Glomerular visceral epithelial cell (primary cell): Measurements from ENCODE around the gene GSG1L.

Experiments
- DNase-seq: peaks from one replicate; pipeline ENCODE4 v3.0.0-alpha.2; 2016; ENCODE audit errors: extremely low spot score

The GSG1L gene

DNA sequence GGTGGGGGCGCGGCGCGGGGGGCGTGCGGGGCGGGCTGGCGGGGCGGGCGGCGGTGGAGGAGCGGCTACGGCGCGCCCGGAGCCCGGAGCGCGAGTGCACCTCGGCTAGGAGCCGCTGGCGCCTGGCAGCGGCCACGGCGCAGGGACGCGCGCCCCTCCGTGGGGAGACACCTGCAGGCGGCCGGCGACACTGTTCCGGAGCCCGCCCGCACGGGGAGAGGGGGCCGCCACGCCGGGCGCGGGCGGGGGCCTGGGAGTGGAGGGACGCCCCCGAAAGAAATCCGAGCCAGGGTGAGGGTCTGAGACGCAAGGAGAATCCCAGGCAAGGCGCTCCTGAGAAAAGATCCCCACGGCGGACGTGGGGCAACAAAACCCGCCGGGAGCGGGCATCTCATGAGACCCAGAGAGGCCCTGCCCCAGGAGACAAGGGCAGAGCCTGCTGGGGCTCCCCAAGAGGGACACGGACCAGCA, at the start of gene GSG1L:
Gene GSG1L, minus strand, starts transcription at position 124 of the 471 bp plus-strand sequence. CDS start 290 bp downstream, outside the sequence.
- DNase-seq = no peak

DNA sequence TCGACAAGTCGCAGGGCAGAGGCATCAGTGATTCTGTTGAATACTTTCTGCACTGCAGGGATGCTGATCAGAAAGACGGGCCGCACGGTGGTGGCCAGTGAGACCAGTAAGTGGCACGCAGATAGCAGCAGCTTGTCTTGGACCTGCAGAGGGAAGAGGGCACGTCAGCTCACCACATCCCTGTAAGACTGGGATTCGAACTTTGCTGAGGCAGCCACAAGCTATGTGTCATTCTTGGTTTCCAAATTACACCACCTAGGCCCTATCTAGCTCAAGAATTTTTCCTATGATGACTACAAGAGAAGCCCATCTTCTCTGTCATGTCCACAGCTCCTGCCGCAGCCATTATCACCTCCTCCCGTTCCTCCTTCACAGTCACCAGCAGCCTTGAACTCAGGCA, 49.4 kb upstream of the GSG1L start:
- no peak for DNase-seq

DNA sequence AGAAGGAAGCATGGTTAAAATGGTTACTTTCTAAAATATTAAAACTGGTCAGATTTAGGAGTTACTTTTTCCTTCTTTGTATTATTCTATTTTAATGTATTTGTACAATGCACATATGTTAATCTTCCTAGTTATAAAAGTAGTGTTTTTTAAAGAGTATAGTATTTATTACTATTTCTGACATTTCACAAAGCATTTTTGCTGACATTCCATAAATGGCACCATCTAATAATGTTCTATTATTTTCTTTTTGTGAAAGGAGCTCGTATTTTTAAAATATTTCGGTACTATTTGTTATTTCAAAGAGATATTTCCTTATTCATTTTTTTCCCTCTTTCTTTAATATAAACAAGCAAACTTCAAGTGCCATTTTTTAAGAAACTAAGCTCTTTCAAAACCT, 47.5 kb upstream of the GSG1L start:
- no peak for DNase-seq

DNA sequence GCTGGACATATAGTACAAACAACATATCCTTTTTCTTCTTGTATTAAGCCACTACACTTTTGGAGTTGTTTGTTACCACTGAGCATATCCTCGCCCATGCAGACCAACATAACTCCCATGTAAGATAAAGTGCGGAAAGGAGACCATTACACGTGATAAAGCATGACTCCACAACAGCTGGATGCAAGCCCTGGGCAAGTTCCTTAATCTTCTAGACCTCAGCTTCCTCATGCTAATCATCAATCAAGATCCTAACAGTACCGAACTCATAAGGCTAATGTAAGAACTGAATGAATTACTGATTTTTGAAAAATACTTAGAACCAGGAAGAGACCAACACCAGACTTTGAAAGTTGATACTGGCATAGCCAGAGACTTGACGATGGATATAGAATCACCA, 47.0 kb upstream of the GSG1L start:
- DNase-seq = no peak

DNA sequence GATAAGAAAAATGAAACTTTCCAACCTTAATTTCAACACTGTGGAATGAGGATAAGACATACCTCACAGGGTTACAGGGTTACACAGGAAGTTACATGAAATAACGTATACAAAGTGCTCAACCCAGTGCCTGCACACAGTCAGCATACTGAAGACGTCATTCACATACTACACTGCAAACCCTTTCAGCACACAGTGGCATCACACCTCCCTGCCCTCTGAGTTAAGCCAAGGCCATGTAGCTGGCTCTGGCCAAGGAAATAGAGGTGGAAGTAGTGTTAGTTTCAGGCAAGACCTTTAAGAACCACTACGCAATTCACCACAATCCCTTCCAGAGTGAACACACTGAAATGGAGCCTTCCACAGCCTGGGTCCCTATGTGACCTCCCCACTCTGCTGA, 46.6 kb upstream of the GSG1L start:
- DNase-seq = no peak

DNA sequence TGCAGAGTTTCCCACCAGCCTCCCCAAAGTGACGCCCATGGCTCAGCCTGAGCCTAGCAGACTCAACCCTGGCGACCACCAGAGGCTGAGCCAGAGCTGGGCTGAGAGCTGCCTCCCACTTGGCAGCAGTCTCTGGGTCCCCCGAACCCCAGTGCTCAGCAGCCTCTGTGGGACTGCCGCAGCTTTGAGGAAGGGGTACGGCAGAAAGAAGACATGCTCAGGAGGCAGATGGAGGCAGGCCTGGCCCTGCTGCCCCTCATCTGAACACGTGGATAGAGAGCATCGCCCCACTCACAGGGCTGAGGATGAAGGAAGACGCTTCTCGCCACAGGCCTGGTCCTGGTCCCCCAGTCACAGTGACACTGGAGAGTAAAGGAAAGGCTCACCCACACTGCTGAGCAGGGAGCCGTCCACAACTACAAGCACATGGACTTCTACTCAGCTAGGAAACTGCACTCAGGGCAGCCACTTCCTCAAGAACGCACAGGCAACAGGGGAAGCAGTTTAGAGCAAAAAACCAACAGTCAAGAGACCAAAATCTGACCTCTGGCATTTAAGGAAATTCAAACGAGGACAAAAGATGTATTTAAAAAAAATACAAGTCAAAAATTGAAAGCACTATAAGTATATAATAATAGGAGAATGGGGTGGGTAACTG, 45.2 kb upstream of the GSG1L start:
- DNase-seq = no peak

DNA sequence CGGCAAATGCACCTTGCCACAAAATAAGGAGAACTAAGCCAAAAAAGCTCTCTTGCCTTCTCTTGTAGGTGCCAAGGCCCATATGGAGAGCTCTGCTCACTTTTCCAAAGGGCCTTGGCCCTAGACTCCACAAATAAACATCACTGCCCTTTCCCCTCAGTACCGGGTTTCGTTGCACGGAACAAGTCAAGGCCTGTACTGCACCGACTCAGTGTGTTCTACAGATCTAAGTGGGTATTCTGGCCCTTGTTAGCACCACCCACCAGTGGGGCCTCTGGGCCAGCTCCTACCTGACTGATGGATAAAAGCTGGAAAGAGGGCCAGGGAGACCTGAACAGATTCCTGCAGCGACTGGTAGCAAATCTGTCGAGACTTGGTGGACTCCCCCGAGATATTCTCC, 43.7 kb upstream of the GSG1L start:
- DNase-seq = no peak

DNA sequence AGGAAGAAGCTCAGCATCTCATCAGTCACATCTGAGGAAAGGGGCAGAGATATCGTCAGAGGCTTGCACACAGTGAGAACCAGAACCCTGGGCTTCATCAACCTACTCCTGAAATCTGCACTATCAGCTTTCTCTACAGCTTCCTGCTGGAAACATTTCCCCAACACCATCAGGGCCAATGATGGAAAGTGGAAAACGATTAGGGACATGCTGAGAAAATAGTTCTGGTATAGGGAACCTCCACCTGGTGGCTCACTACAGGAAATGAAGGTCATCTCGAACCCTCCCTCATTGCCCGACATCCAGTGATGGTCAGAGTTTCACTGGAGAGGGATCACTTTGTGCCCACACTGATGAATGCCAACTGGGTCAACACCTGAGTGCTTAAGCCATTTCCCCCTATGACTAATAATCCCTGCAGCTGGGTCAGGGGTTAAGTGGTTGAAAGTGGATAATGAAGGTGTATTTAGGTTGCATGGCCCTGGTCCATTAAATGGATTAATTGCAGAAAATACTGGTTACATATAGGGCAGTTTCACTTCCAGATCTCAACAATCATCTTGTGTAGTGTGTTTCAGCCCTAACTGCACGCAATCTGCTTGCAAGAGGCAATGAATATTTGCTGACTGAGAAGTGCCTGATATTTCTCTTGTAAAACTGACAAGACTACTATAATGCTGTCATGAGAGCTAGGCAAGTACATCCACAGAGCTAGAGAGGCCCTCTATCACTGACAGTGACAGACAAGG, 43.1 kb upstream of the GSG1L start:
- DNase-seq = no peak

DNA sequence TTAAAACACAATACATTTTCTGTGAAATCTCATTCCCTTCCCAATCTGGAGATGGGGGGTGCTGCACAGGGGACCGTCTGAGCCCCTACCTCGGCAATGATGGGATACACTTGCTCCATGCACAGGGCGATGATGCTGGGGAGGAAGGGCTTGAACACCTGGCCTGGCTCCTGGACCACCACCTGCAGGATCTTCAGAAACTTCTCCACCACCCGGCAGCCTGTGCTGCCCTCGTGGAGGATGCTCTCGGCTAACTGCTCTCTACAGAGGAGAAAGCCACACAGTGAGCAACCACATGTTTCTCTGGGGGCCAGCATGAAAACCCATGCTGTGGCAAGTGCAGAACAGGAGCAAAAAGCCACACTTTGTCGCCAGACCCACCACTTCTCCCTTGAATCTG, 42.4 kb upstream of the GSG1L start:
- no peak for DNase-seq

DNA sequence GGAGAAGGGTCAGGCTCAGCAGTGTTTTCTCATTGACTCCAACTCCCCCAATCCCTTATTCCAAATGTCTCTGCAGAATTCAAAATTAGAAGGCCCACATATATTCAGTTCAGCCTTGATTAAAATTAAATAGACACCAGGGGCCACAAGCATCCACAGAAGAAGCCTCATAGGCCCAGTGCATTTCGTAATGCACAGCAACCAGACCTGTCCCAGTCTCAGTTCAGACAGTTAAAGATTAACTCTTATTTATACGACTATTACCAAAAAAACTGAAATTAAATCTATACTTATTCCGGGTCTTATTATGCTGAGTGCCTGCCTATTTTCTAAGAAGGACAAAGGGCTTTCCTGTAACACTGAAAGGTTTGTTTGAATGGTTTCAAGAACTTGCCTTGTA, 41.8 kb upstream of the GSG1L start:
- DNase-seq = no peak

DNA sequence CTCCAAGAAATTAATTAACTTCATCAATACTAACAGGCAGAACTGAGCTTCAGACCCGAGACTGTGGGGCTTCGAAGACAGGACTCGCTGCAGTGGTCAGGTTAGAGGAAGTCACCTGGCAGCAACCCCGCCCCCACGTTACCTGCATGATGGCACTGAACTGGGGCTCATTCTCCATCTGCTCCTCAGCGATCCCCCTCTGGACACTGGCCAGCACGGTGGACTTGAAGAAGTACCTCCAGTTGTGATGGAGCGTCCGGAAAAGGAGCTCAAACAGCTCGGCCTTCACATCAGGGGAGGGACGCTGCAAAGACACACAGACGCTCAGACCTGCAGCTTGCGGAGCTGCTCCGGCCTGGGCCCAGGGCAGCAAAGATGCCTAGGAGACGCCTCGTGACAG, 40.9 kb upstream of the GSG1L start:
- DNase-seq = no peak

DNA sequence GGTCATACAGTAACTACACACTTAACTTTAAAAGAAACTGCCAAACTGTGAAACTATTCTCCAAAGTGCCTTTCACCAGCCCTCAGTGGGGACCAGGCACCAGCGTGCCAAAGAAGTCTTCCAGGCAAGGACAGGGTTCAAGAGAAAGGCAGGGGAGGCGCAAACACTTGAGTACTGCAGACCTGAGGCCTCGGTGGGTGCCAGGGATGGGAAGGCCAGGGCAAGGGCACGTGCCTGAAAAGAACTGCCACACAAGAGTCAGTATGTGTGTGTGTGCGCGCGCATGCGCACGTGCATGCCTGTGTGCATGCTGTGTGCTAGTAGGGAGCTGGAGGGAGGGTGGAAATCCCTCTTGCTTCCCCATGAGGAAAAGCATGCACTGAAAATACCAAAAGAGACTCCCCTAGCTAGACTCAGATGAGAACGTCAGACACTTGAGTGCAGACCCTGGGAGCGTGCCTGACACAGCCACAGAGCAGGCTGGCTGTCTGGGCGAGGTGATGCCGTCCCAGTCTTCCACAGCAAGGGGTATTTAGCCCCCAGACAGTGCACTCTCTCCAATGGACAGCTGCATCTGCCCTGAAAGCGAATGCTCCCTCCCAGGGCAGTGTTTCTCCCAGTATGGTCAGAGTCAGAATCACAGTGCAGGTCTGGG, 40.1 kb upstream of the GSG1L start:
- no peak for DNase-seq

DNA sequence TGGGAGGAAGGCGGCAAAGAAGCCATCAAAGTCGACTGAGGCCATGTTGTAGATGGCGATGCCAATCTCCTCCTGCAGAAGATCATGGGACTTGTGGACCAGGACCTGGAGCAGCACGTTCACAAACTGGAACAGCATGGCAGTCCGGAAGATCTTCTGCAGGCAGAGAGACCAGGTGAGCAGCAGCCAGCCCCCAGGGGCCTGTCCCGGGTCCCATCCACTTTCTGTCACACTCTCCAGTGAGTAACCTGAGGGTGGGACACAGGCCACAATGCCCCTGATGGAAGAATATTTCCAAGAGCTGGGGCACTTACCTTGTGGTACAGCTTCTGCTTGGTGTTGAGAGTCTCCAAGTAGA, 38.0 kb upstream of the GSG1L start:
- DNase-seq = no peak

DNA sequence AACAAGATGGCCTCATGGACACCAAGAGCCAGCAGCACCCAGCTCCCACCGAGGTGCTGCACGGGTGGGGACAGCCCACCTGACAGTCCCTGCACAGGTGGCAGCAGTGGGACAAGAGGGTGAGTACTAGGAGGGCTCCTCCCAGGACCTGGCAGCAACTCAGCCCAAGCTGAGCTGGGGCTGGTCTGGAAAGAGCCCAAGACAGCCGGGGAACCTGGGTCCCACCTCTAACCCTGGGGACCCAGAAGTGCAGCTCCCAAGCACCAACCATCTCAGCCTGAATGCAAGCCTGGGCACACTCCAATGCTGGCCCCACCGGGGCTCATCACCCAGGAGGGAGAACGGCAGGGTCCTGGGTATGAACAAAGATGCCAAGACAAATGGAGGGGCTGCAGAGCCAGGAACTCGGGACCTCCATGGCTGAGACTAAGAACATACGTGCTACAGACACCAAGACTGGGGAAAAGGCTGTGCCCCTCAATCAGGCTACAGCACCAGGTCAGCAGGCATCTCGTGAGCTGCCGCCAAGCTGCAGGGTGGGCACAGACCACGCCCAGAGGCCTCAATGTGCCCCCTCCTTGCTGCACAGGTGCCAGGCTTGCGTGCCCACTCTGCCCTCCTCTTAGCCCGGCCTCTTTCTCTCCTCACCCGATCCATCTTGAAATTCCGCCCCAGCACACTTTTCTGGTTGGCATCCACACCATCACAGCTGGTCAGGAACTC, 37.5 kb upstream of the GSG1L start:
- DNase-seq = no peak

DNA sequence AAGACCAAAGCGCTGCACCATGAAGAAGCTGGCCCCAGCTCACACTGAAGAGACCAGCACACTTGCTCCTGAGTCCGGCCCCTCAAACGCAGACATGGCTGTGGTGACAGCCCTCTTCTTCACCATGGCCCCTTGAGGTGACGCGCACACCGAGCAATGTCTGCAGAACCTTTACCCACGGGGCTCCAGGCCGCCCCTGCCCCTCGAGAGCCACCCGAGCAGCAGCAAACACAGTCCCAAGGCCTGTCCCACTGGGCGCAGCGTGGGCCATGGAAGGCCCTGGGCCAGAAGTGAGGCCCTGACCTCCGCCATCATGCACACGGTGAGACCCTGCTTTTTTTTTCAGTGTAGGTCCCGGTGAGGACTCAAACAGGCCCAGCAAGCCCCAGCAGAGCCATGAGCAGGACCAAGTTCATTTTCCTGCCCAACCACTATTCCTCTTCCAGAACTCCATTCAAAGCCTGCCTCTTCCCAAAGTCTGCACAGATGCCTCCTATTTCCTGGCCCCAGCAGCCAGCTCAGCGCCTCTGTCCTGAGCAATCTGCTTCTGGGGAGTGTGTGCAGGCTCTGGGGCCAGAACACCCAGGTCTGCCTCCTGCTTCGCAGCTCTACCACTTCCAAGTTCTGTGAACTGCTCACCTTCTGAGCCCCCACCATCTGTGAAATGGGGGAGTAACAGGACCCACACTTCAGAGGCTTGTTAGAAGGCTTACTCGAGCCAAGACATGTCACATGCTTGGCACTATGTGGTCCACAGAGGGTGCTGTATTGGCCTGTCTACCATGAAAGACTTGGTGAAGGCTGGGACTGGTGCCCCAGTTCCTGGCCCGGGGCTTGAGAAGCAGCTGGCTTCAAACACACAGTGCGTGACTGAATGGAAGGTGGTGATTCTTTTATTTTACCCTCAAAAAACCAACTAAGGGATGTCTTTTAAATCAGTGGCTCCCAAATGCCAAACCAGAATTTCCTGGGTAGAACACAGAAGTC, 35.7 kb upstream of the GSG1L start:
- DNase-seq = no peak

DNA sequence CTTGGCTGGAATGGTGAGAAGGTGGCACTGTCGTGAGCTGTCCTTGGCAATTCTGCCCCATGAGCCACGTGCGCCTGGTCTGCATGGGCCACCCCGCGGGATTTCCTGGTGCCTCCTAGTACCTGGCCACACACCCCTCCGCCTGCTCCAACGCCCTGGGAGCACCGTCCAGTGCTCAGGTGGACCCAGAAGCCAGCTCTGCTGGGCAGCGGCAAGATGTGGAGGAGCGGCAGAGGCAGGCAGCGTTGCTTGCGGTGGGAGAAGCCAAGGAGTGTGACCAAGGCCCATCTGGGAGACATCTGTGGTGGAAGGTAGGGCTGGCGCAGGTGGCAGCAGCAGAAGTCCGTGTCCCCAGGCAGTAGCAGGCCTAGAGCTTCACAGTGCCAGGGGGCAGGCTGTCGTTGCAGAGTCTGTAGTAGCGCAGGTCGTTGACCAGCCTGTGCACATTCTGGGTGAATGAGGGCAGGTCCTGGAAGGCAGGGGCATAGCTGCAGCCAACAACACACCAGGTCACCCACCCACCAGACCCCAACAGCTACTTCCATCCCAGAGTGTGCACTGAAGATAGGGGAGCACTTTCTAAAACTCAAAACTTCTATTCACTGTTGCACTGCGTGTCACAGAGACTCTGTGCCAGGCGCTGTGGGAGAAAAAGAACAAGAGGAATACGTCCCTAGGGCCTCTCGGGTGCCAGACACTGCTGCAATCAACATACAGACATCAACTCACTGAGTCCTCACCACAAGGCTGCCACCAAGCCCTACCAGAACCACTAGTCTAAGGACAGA, 34.9 kb upstream of the GSG1L start:
- no peak for DNase-seq

DNA sequence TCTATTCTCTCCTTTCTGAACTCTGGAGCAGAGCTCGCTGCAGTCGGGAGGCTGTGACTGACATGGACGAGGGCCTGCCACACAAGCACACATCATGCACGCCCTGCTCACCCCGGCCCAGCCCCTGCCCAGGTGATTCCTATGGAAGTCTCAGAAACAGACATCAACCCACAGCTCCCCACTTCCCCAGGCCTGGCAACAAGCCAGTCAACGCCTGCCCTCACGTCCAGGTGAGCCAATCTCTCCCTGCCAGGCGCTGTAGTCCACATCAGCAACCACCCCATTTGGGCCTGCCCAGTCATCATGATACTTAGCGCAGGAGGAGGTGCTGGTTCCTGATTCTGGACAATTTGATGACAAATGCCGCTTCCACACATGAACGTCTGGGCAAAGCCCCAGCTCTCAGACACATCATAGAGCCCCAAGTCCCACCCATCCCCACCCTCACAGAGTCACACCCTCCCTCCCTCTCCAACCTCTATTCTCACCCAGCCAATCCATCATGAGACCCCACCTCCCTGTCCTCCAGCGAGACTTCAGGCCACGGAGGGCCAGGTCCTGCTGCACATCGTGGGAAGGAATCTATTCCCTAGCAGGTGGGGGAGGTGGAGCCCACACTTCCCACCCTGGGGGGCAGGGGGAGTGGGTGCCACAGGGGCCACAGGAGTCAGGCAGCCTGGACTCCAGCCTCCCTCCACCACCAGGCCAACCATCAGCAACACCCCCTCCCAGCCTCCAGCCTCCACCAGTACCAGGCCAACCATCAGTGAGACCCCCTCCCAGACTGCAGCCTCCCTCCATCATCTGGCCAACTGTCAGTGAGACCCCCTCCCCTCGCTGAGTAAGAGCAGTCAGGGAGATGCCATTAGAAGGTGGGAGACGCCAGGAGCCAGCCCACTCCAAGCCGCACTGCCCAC, 33.7 kb upstream of the GSG1L start:
- no peak for DNase-seq

DNA sequence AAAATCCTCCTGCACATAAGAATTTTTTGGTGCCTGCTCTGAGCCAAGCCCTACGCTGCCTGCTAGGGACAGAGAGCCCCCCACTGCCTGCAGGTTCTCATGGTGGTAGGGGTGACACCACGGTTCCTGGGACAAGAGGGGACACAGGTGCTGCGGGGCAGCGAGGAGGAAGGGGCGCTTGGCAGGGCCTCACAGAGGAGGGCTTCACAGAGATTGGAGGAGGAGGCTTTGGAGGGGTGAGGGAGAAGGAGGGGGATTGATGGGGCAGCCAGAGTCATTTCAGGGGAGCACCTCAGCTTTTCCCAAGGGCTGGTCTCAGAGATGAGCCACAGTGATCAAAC, 29.8 kb upstream of the GSG1L start:
- DNase-seq = no peak

DNA sequence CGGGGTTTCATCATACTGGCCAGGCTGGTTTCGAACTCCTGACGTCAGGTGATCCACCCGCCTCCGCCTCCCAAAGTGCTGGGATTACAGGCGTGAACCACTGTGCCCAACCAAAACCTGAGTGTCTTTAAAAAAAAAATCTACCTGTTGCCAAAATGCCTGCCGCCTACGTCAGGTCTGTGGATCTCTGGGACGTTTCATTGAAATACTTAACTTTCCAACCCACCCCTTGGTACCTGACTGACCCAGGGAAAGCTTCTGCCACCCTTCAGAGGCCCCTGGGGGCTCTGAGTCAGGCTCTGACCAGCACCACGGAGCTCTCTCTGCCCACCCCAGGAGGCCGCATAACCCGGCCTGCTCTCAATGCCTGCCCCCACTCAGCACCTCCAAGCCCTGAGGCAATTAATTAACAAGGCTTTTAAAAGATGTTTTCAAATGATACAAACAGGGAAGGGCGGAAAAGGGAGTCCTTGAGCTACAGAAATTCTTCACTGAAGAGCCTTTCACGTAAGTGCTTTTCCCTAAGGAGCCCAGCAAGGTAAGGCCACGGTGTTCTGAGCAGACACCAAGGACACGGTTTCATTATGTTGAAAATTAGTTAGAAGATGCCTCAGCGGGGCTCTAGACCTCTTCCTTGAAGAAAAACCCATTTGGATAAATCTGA, 29.3 kb upstream of the GSG1L start:
- DNase-seq = no peak
